GM21360 (cell line): ENCODE measurements around the gene PEAK3.

Source experiments
- ATAC-seq: cut with Tn5 transposase; IDR thresholded peaks from one replicate; pipeline ENCODE4 v1.9.1; 2021; ENCODE audit warnings: mild to moderate bottlenecking, moderate library complexity; ENCODE audit not compliant: unreplicated experiment

PEAK3 gene

GRCh38 chr19:2315818-2316353 is 33.9 kb upstream of the PEAK3 start:
- no peak for ATAC-seq

- no peak for ATAC-seq
Observed at GRCh38 chr19:2315121-2315817, 33.3 kb upstream of the PEAK3 start.

- no peak for ATAC-seq
Observed at GRCh38 chr19:2312820-2313501, 31.0 kb upstream of the PEAK3 start.

- no peak for ATAC-seq
Observed at GRCh38 chr19:2311093-2311492, 29.1 kb upstream of the PEAK3 start.

GRCh38 chr19:2309734-2310362 is 27.9 kb upstream of the PEAK3 start:
- no peak for ATAC-seq

GRCh38 chr19:2308114-2308556 is 26.2 kb upstream of the PEAK3 start, which contains the start of gene LINGO3:
Gene LINGO3, minus strand, starts transcription at chr19:2308154. Its CDS starts 16,378 bp downstream, at chr19:2291776.
- ATAC-seq, result no peak

- ATAC-seq, result no peak
Observed at GRCh38 chr19:2307518-2308012, 25.6 kb upstream of the PEAK3 start.

- ATAC-seq, result no peak
Observed at GRCh38 chr19:2306971-2307370, 25.0 kb upstream of the PEAK3 start.

GRCh38 chr19:2306281-2306806 is 24.4 kb upstream of the PEAK3 start:
- ATAC-seq, result no peak

GRCh38 chr19:2305452-2306280 is 23.7 kb upstream of the PEAK3 start:
- no peak for ATAC-seq

- no peak for ATAC-seq
Observed at GRCh38 chr19:2303211-2303798, 21.3 kb upstream of the PEAK3 start.

- ATAC-seq, result no peak
Observed at GRCh38 chr19:2302319-2303210, 20.6 kb upstream of the PEAK3 start.

GRCh38 chr19:2300533-2300932 is 18.6 kb upstream of the PEAK3 start:
- no peak for ATAC-seq

- ATAC-seq, result no peak
Observed at GRCh38 chr19:2296141-2296540, 14.2 kb upstream of the PEAK3 start.

- no peak for ATAC-seq
Observed at GRCh38 chr19:2294687-2295335, 12.8 kb upstream of the PEAK3 start.

- ATAC-seq, result no peak
Observed at GRCh38 chr19:2291185-2291751, 9.3 kb upstream of the PEAK3 start.

- ATAC-seq, result no peak
Observed at GRCh38 chr19:2290441-2291184, 8.6 kb upstream of the PEAK3 start.
